HG03432 (cell line): ENCODE measurements around the gene NELFB.

Experiments
- ATAC-seq: cut with Tn5 transposase; IDR thresholded peaks from one replicate; pipeline ENCODE4 v1.9.1; 2021; ENCODE audit warnings: mild to moderate bottlenecking, moderate library complexity; ENCODE audit not compliant: unreplicated experiment

Gene NELFB

DNA sequence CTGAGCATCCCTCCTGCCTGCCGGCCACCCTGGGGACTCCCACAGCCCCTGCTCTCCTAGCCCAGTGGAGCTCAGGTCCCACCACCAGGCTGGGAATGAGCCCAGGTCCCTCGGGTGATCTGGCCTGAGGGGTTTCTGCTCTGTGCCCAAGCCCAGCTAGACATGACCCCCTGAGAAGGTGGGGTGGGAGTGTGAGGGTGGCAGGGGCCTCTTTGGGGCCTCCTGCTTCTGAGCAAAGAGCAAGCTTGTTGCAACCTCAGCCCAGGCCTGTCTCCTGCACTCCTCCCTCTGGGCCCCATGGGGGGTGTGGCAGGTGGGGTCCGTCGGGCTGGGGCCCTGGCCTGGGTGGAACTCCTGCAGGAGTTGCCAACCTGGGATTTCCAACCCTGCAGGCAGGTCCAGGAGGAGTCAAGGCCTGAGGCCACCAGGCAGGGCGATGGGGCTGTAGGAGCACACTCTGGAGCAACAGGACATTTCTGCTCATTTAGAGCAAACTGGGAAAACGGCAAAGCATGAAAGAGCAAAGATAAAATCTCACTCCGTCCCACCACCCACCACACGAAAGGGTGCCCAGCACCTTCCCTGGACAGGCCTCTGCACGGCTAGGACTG, 58.3 kb downstream of the NELFB start:
- no peak for ATAC-seq

DNA sequence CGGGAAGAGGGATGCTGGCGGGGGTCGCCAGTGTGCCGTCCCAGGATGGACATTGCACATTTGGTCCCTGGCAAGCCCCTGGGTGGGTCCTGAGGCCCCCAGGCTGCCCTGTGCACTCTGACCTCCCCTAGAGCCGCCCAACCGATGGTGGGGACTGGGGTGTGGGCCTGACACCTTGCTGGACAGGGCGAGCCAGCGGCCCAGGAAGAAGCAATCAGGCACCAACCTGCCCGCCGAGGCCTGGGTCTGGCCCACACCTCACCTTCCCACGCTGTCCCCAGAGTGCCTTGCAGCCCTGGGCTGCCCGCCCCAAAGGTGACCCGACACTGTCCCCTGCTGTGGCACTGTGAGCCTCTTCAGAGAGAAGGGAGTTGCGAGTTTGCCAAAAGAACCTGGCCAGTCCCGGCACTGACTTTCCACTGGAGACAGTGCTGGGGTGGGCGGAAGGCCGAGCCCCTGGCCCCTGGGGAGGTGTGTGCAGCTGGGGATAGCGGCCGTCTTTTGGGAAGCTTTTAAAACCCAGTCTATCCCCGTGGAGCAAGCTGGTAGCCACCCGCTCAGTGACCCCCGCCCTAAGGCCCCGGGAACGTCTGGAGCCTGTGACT, 58.9 kb downstream of the NELFB start:
- ATAC-seq: no peak

DNA sequence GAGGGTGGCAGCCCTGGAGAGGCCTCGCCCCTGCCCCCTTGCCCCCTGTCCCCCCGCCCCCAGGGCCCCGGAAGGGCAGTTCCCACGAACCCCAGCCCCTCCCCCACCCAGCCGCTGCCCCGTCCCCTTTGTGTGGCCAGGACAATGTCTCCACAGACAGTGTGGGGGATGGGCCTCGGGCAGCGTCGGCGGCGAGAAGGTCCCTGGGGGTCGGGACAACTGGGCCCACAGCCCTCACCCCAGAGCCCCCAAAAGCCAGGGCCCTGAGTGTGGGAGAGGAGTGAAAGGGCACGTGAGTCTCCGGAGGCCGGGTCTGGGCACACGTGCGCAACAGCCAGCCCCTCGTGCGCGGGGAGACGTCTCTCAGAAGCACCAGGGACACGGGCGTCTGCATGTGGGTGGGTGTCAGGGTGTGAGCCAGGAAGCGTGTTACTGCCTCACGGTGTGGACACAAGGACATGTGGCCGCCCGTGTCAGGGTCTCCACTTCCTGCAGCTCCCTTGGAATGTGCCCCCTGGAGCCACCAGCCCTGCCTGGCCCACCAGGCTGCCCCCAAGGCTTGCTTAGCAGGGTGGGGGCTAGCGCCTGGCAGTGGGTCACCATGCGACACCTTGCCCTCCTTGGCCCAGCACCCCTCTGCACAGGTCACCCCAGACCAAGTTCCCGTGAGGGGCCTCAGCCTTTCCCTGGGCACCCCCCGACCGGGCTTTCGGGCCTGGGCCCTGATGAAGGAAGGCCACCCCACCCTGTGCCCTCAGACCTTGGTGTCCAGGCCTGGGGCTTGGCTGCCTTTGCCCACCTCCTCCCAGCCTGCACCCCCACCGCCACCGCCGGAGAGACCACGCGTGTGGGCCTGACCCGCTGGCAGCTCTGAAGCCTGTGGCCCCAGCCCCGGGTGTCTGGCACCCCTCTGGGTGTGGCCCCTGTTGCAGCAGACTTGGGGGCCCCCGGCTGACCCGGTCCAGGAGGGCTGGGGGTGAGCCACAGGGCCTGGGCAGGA, 59.7 kb downstream of the NELFB start:
- ATAC-seq: no peak

DNA sequence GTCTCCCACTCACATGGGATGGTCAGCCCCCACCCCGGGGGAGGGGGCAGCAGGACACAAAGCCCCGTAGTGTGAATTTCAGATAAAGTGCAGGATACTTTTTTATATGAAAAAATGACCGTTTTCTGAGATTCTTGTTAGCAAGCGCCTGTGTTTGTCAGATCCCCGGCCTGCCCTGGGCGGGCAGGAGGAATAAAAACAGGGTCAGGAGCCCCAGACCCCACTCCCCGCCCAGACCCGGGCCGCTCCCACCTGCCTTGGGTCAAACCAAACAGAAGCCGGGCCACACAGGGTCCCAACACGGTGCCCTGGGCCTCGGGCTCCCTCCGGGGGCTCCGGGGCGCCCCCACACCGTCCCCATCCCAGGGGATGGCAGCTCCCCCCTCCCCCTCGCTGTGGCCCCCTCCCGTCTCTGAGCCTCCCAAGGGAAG, 60.5 kb downstream of the NELFB start:
- ATAC-seq: no peak

DNA sequence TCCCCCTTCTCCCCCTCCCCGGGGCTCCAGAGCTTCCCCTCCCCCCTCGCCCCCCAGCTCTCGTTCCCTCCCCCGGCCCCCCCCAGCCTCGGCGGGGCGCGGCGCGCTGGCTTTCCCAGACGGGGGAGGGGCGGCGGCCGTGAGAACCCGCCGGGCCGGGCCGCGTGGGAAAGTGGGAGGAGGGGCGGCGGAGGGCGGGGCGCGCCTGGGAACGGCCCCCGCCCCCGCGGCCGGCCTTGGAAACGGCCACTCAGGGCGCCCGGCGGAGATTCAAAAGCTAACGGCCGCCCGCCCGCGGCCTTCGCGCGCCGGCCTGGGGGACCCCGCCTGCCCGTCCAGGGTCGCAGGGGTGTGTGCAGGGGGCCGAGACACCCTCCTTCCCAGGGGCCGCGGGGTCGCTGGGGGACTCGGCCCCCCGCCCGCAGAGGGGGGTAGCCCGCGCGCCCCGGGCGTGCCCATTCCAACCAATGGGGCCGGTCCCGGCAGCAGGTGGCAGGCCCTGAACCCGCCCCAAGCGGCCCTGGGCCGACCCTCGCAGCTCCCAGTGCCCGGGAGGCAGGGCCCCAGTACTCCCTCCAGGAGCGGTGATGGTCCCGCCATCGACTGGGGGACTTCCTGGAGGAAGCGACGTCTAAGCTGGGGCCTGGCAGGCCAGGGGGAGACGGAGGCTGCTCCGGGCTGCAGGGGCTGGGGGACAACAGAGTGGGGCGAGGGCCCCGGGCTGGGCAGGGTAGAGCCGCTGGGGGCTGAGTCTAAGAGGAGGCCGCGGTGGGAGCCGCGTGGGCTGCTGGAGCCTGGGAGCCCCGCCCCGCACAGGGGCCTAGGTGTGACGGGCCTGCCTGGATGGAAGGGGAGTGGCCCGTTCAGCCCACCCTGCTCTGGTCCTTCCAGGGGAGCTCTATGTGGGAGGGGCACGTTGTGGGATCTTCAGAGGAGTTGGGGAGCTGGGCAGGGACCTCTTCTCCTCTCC, 61.2 kb downstream of the NELFB start:
- ATAC-seq: no peak

DNA sequence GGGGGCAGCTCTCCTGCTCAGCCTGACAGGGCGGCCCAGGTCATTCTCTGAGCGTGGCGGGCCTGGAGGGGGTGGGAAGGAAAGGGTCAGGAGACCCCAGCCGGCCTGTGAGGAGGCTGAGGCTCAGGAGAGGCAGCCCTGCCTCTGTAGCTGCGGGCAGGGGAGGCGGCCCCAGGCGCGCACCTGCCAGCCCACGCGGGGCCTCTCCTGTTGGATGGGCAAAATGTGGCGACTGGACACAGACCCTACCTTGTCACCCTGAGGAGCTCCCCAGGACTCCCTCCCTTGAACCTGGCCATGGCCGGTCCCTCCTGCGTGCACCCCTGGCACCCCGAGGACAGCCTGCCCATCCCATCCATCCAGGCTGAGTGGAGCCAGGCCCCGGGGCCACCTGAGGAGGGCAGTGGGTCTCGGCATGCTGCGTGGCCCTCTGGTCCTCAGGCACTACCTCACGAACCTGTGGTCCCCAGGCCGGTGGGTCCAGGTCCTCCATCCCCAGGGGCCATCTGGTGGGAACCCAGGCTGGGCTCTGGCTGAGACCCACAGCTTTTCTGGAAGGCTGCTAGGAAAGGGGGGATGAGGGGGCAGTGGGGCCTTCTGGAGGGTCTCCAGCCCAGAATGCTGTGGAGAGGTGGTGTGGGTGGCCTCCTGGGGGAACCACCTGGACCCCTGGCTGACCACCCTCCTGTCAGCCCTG, 62.0 kb downstream of the NELFB start:
- no peak for ATAC-seq

DNA sequence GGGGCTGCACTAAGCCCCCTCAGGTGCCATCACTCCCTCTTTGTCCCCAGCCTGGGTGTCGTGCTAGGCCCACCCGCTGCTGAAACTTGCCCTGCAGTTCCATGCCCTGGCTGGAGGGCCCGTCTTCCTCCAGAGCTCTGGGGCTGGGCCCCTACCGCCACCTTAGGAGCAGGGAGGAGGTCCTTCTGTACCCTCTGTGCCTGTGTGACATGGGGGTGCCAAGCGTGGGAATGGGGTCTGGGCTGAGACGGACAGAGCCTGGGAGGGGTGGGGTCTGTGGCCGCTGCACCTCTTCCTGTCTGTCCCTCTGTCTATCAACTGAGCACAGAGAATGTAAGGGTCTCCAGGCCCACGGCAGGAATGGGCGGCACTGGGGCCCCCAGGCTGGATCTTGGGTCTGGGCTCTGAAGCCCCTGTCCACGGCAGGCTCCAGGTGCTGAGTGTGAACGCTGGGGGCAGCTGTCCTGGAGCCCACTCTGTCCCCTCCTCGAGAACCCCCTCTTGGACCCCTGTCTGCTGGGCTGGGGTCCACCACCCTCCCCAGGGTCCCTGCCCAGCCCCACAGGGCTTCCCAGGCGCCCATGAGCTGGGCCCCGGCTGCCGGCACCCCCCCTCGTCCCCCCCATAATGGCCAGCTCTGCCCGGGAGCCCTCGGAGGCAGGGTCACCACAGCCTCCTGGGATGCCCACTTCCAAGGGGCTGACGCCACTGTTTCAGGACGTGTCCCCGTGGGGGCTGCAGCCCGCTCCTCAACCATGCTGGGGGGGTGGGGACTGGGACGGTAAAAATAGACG, 62.8 kb downstream of the NELFB start:
- ATAC-seq: no peak

DNA sequence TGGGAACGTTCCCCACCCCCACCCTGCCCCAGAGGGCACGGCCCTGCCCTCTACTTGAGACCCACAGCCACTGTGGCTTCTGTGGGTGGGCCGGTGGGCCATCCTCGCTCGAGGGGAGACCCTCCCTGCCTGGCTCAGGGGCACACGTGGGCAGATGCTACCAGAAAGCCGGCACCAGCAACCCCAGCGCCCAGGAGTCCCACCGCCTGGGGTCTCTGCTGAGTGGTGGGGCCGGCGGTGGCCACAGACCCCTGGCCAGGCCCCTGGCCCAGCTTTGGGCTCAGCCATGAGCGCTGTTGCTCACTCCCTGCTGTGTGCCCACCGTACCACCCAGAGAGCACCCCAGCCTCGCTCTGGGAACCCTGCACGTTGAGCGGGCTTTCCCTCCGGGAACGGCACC, 63.5 kb downstream of the NELFB start:
- ATAC-seq: no peak

DNA sequence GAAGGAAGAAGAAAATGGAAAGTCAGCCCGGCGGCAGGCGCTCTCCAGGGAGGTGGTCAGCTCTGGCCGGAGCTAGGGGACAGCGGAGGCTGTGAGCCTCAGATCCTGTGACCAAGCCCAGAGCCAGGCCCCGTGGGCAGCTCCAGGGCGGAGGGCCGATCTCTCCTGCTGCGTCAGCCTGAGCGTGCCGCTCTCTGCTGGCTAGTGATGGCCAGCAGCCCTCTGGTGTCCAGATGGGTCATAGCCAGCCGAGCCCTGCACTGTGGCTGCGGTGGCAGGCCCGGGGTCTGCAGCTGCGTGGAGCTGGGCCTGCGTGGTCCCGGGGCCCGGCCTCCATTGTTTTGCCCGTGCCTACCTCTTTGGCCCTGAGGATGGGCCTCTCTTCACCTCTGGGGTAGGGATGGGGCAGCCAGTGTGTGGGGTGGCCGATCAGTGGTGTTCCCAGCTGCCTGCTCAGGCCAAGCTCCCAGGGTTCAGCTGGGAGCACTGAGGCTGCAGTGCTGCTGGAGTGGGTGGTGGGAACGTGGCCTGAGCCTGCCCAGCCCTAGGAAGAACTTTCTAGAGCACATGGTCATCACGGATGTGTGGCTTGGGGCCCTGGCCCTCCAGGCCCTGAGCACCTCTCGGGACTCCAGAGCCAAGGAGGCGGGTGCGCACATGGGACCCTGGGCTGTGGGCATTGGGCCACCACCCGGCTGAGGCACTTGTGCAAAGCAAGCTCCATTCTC, 64.0 kb downstream of the NELFB start:
- no peak for ATAC-seq

DNA sequence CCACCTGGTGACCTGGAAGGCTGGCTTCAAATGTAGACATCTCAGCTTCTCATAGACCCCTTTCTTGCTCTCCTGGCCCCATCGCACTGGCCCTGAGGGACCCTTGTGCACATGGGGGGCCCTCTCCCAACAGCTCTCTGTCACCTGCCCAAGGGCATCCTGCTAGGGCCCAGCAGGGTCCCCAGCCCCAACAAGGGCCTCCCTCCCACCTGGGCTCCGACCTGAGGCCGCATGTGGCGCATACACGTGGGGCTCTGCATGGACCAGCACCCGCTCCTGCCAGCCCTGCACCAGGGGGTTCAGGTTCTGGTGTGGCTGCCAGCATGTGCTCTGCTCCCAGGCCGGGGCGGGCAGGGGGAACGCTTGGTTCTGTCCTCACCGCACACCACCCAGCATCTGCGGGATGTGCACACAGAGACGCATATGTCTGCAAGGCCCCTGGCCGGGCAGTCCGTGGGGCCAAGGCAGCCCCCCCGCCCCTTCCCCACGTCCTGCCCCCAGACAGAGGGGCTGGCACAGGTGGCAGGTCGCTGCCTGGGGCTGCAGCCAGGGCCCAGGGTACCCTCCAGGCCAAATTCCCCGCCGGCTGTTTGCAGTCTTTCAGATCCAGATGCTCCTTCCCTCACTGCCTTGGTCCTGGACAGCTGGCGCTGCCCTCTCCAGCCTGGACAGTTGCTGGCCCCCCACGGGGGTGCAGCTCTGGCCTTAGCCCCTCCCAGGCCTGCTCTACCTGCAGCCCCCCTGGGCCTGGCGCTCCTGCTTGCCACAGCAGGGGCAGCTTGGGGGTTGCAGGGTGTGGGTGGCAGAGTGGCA, 64.8 kb downstream of the NELFB start:
- no peak for ATAC-seq

DNA sequence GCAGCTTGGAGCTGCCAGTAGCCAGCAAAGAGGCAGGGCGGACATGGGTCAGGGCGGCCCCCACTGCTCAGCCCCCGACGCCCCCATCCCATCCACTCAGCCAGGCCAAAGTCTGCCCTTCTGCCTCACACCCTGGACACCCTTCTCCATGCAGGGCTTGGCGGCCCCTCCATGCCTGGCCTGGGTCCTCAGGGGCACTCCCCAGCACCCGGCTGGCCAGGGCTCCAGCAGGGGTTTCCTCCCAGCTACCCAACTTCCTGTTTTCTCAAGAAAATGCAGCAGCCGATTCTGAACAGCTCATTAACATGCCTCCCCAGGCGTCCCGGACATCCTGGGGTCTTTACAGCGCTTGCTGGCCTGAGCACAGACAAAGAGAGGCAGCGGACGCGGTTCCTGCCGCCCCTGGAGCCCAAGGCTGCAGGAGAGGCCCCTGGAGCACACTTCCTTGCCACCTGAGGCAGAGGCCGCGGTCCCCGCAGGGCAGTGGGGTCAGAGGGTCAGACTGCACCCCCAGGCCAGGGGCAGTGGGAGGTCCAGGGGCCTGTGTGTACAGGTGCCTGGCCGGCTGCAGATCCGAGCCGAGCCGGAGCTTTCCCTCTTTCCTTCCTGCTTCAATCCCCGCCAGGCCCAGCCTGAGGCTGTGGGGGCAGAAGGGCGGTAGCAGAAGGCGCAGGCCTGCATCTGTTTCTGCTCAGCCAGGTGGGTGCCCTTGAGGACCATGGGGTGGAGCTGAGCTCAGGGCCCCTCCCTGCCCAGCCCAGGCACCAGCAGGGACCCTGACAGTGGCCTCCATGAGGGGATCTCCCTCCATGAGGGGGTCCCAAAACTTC, 65.6 kb downstream of the NELFB start:
- no peak for ATAC-seq

DNA sequence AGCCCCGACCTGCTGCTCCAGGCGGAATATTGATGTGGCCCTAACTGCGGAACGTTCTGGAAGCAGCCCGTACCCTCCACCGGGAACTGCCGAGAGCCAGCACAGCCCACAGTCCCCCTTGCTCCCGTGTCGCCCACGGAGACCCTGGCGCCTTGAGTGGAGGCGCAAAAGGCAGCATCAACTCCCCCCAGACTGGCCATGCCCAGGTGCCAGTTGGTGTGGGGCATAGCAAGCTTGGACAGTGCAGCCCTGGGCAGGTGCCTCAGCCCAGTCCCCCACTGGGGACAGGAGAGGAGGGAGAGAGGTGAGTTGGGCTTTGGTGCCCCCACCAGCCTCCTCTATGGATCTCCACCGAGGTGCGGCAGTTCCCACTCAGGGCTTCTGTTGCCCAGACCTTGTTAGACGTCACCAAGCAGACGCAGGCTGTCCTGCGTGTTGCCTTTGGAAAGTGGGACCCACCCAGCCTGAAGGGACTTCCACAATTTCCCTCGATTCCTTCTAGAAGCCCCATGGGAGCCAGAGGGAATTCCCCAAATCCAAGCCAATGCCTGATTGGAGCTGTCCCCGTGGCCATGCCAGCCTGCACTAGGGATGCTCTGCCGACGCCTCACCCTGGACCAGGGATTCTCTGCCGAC, 66.7 kb downstream of the NELFB start:
- no peak for ATAC-seq
